Glomerular visceral epithelial cell (primary cell): ENCODE data around the gene DLG2.
A peak's percentile ranks its signal among the peaks of the same experiment; 100 is the strongest.
"Not testable (repeated sequence)": the region's sequence is repeated elsewhere in the genome, so short reads cannot be mapped to it uniquely, and the experiment has no call there.

ENCODE experiments used
- DNase-seq: peaks from one replicate; pipeline ENCODE4 v3.0.0-alpha.2; 2016; ENCODE audit errors: extremely low spot score

Gene DLG2

DNA sequence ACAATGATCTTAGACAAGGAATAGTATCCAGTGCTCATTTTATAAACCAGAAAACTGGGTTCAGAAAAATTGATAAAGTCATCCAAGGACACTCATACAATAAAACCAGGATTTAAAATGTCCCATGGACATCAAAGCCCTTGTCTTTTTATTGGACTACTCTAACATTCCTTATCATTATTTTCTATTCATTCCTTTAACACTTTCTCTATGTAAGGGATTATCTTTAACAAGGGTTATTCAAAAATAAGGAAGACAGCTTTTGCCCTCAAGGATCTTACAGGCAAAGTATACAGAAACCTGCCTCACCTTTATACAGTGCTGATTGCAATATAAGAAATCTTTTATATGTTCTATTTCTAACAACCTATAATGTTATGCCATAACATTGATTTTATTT is 790.8 kb downstream of the DLG2 start:
- DNase-seq, result no peak

DNA sequence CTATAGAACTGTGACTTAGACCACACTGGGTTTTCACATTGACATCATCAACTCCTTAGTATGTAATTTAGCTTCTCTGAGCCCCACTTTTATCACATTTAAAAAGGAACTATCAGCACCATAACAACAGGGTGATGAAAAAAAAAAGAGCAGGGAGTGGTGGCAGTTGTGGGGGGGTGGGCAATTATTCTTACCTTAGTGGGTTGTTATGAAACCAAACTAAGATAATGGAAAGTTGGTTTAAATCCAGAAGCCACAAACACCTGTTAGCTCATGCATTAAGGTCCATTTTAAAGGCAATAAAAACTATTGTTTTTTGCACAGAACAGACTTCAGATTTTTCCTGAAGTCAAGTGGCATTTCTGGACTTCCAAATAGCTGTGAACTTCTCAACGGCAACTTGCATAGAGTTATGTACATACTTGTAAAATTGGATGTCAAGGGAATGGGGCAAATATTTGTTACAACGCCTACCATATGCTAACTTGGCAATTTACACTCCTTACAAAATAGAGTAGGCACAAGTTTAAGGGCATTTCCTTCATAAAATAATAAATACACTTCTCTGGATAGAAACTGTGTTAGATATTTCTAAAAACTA is 793.6 kb downstream of the DLG2 start:
- no peak for DNase-seq

DNA sequence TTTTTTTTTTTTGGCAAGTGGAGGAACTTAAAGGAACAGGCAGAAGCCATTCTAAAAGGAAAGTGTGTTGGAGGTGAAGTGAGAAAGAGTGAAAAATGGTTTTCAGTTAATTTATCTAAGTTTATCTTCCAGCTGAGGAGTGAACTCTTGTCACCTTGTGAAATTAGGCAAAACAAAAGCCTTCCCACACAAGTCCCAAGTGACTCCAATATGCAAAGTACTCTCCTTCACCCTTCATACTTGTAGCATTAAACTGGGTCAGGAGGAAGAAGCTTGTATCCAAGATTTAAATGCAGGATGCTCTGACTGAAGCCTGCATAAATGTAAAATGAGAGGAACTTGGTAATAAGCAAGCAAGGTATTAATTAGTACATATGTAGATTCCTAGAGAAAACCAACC is 796.8 kb downstream of the DLG2 start:
- no peak for DNase-seq

DNA sequence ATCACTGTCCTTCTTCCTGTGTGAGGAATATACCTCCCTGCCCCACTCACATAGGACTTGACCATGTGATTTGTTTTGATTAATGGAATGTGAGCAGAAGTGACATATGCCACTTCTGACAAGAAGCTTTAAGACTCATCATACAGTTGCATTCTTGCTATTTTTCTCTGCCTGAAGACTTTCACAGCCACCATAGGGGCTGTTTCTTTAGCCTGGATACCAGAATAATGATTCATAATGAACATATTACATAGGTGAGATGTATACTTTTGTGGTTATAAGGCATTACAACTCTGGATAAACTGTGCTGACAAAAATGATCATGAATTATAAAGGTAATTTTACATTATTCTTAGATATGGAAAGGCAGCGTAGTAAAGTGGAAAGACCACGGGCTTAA is 798.0 kb downstream of the DLG2 start:
- DNase-seq, result no peak

DNA sequence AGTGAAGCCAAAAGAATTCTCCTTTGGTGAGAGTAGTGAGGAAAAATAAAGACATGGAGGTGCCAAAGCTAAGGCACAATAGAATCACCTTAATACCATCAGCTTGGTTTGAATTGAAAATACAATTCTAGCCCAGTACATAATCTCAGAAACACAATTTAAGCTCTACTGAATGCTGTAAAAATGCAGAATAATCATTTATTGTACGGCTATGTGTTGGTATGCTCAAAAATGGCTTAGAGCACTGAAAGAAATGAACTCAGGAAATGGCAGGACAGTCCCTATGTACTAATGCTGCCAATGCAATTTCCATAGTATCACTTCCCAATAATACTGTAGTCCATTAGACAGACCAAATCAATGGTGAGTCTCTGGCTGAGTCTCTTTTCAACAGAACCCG is 798.5 kb downstream of the DLG2 start:
- DNase-seq, result no peak

DNA sequence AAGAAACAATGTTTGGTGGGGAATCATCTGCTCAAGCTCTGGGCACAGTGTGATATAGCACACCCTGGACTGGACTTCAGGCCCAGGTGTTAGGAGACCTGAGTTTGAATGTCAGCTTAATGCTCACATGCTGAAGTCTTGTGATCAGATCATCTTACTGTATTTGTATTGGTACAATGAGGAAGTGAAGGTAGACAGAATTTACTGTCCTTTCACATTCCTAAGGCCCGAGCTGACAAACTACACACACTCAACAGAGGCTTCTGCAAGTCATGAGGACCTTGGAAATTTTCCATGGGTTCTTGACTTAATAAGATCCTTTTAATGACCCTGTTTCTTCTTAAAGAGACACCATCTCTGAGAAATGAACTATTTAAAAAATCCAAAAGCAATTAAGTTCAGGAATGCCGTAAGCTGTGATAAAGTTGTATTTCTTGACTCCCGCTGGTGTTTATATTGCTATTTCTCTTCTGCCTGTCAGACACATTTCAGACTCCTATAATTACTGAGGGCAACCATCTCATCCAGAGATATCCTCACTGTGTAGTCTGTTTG is 802.0 kb downstream of the DLG2 start:
- no peak for DNase-seq

DNA sequence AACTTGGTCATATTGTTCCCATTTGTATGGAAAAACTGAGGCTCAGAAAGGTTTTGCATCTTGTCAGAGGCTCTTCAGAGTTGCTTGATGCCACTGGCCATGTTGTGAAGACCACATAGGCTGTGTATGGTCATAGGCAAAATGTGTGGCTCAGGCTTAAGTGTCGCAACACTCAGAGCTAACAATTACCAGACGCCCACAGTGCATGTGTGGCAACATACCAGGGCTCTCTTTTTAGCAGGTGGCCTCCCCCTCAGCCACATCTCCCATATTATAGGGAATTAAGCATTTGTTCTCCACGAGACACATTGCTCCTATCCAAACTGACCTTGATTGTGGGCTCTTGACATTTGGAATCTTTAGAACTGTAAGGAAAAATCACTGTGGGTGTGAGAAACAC is 802.5 kb downstream of the DLG2 start:
- no peak for DNase-seq

DNA sequence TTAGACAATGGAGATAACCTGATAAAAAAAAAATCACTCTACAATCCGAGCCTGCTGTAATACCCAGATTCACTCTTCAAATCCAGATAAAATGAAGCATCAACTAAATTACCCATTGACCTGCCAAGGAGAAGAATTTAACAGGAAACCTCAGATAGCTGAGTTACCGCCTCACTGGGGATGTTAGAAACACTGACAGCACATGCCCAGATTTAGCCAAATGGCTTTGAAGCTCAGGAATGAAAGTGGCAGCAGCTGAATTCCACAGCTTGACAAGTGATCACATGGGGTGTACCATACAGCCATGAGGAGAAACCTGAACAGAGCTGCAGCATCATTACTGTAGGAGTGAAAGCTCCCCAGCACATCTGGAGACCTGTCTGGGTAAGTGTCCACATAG is 807.6 kb downstream of the DLG2 start:
- no peak for DNase-seq

DNA sequence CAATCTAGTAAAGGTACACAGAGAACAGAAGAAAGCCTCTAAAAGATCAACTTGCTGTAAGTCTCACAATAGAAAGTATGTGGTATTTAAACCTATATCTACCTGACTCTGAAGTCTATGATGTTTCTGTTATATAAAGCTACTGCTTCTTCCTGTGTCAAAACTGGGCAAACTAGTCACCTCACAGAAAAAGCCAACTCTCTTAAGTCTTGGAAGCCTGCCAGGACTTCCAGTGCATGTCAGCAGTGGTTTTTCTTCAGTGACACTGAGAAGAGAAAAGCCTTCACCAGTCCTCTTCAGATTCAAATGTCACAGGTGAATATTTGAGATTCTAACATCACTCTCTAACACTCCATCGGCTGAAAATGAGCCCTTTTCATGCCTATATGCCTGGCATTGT is 808.0 kb downstream of the DLG2 start:
- peak; percentile 28 for DNase-seq

DNA sequence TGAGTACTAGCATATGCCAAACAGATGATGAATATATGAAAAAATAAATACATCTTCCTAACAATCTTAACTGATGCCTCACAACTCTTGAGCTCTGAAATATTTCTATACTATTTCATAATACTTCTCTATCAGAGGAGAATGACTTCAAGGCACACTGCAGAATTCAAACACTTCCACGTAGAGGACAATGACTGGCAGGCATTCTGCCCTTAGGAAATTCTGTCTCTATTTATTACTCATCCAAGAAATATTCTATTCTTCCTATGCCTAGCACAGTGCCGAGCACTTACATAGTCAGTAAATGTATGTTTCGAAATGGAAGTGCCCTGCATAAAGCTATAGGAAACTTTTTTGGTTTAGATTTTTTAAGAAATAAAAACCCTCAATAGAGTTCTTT is 809.1 kb downstream of the DLG2 start:
- peak; percentile 8 for DNase-seq

DNA sequence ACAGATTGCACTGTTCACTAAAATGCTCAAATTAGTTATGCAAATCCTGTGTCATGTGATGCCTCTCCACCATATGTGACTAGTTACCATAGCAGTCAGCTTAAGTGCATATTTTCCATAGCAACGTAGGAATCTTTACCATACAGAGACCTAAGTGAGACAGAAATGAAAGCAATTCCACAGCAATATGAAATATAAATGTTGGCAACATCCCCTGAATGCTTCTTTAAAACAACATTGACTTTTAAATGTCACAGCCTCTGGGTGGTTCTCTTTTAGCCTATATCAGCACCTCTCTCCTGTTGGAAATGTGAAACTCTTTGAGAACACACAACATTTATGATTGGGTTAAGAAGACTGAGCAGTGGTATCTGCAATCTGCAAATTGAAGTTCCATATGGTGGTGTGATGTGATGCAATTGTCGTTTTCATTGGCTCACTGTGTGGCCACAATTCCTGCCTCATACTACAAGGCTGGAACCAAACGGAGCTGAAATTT is 814.6 kb downstream of the DLG2 start:
- no peak for DNase-seq

DNA sequence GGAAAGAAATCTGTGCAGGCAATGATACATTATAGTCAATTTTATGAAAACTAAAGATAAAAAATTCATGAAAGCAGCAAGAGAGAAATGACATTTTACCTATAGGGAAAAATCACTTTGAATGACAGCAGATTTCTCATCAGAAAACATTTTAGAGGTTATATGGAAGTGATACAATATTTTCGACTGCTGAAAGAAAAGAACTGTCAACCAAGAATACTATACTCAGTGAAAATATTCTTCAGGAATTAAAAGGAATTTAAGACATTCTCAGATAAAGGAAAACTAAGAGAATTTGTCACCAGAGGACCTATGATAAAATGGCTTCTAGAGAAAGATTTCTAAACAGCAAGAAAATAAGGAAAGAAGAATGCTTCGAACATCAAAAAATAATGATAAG is 820.8 kb downstream of the DLG2 start:
- no peak for DNase-seq

DNA sequence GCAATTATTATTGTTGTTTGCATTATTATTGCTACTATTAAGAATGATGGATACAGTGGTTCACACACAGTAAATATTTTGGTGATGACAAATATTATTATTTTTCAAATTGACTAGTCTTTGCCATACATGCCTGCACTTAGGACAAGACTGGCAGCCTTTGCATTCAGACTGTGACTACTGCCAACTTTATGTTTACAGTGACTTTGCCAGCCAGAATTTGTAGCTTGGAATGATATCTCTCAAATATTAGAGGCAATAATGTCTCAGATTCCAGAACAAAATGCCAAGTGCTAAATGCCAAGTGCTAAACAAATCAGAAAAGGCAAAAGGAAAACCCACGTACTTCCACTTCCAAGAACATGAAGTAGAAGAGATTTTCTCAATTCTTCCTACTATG is 823.1 kb downstream of the DLG2 start:
- no peak for DNase-seq

DNA sequence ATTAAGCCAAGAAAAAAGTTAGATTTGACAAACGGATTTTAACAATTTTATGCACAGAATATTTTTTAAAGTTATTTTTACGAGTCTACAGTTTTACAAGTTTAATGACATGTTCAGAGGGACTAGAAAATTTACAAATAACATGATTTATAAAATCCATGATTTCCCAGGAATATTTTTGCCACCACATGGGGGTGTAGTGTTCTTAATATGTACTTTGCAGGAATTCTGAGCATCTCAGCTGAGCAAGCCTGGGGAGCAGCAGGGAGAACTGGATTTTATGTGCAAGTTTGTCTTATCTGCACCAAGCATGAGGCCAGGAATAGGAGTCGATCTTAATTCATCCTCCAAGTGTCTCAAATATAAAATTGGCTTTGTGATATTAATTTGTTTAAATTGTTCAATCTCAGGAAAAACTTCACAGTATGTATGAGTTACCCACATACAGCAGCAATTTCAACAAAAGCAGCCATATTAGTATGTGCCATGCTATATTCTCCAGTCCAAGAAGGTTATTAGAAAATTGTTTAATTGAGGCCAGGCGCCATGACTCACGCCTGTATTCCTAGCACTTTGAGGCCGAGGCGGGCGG is 826.3 kb downstream of the DLG2 start:
- DNase-seq, result peak; percentile 24

DNA sequence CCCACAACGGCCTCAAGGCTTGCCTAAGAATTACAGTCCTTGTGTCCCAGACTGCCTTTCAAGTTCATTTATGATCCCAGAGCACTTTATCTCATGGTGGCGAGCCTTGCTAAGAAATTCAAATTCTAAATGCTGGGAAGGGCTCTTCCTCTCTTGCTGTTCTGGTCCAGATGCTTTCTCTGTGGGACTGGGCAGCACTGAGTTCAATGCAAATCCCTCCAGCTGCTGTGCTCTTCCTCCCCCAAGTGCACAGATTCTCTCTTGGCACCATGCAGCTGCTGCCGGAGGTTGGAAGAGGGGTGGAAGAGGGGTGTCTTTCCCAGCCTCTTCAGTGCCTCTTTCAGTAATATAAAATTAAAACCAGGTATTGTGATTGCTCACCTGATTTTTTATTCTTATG is 828.0 kb downstream of the DLG2 start:
- DNase-seq, result no peak

DNA sequence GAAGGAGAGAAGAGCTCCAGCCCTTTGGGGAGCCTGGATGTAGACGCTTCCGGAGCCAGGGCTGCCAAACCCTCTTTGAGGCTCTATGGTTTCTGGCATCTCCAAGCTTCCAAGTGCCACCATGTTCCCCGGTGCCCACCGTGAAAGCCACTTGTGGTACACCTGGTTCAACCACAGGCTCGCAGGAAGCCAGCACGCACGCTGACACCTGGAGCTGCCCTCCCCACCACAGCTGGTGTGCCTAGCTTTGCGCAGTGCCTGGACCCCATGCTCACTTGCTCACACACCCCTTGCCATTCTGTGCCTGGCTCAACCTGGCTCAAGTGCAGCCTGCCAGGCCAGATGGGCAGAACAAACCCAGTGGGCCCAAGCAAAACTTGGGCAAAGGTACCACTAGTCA is 831.4 kb downstream of the DLG2 start:
- DNase-seq, result no peak

DNA sequence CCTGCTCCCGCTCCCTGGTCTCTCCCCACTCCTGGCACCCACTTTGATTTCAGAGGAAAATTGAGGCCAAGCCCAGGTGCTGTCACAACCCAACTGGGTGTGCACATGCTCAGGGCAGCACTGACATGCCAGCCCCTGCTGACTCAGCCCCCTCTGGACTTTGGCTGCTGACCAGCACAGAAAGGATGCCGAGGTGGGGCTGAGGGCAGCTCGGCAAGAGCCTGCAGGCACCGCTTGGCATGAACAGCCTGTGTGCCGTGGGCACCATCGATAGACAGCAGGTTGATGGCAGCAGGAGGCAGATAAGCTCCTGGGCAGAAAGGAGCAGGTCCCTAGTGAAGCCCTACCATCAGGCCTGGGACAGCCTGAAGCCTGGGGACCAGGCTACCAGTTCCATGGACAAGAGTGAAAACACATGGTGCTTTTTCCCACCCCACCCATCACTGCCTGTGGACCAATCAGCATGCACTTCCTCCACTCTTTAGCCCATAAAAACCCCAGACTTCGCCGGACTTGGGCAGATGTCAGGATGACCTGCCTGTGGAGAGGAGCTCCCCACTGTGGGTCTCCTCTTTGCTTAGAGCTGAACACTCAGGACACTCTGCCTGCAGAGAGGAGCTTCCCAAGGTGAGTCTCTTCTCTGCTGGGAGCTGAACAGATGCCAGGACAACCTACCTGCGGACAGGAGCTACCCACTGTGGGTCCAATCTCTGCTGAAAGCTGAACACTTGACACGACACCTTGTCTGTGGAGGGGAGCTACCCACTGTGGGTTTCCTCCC is 832.3 kb downstream of the DLG2 start:
- DNase-seq, result no peak

DNA sequence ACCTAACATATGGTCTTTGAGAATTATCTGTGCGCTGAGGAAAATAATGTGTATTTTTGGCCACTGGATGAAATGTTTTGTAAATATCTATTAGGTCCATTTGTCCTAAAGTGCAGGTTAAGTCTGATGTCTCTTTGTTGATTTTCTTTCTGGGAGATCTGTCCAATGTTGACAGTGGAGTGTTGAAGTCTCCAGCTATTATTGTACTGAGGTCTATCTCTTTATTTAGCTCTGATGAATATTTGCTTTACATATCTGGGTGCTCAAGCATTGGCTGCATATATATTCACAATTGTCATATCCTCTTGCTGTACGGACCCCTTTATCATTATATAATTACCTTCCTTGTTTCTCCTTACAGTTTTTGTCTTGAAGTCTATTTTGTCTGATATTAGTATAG is 833.8 kb downstream of the DLG2 start:
- no peak for DNase-seq

DNA sequence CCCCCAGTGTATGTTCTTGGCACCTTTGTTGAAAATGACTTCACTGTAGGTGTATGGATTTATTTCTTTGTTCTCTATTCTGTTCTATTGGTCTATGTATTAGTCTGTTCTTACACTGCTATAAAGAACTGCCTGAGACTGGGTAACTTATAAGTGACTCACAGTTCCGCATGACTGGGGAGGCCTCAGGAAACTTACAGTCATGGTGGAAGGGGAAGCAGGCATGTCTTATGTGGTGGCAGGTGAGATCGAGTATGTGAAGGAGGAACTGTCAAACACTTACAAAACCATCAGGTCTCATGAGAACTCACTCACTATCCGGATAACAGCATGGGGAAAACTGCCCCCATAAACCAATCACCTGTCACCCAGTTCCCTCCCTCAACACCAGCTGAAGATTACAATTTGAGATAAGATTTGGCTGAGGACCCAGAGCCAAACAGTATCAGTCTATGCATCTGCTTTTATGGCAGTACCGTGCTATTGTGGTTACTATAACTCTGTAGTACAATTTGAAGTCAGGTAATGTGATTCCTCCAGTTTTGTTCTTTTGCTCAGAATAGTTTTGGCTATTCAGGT is 836.2 kb downstream of the DLG2 start:
- no peak for DNase-seq

DNA sequence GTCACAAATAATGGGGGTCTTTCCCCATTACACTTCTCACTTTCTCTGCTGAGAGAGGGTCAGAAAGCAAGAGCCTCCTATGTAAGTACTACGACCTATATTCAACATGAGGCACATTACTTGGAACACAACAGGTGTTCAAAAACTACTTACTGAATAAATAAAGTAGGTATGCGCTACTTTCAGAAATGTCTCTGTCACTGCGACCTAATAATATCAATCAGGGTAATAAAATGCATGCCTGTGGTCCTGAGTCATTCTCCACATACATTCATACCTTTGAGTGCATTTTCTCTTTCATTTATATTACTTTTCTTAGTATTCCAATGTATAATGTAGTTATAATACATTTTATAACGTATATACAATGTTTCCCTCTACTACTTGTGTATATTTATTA is 838.9 kb downstream of the DLG2 start:
- no peak for DNase-seq

DNA sequence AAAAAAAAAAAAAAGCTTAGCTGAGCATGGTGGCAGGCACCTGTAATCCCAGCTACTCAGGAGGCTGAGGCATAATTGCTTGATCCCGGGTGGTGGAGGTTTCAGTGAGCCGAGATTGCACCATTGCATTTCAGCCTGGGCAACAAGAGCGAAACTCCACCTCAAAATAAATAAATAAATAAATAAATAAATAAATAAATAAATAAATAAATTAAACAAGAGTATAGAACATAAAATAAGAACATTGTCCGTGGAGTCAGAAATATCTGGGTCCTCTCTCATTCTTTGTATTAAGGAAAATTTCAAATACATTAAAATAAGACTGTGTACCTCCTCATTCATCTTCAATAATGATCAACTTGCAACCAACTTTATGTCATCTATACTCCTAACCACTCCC is 843.0 kb downstream of the DLG2 start:
- DNase-seq, result not testable (repeated sequence)

DNA sequence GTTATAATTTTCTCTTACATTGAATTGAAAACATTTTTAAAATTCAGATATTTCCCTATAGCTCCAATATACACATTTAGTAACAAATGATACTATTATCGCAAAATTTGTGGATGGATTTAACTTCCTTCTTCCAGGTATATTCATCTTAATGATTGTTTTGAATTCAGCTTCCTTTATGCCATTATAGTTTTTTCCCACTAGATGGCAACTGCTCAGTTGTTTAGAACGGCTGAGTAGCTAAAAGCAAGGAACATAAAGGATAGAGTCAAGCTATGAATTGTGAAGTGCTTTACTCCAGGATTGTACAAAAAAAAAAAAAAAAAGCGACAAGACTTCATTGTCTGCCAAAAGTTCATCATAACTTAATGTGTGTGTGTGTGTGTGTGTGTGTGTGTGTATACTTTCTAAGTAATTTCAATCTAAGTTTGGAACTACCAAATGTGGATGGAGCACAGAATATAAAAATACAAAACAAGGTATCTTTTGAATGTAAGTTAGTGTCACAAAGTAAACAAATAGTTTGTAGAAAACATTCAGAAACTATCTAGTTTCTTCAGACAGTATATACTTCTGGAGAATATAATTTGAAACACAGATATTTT is 846.4 kb downstream of the DLG2 start:
- peak; percentile 8 for DNase-seq
